Measurements from ENCODE around the gene RNF39.

The RNF39 gene

DNA sequence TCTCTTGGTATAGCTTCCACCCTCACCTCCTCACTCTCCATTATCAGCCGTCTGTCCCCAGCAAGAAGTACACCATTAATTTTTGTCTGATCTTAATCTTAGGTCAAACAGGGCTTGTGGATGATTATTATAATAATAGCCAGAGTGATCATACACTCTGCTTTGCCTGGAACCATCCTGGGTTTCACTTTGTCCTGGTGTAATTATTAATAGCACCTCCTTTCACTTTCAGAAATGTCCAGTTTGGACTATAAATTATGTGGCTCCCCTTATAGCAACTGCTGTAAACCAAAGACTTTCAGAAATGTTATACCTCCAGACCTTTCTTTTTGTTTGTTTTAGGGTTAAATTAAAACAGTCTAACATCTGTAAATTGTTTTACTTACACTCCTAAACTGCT is 38.3 kb upstream of the RNF39 start:
- H3K4me1 ChIP-seq (ENCODE audit: control insufficient read depth, low read depth, low read length): no peaks in the 10 kb centered on the region
- H3K79me2 ChIP-seq (ENCODE audit: control insufficient read depth, insufficient read depth, low read length): no peaks in the 10 kb centered on the region
- no peak overlapping the region for H3K9ac ChIP-seq (ENCODE audit: low read length)
- H3K4me2 ChIP-seq (ENCODE audit: low read length): no peak overlapping the region
- no peak overlapping the region for H2BK5ac ChIP-seq (ENCODE audit: low read length)
- no peaks in the 10 kb centered on the region for H3K79me1 ChIP-seq (ENCODE audit: low read length)
- H2BK15ac ChIP-seq (replicated peaks; ENCODE audit: low read depth): no peak overlapping the region
- no CpG with 5 or more reads among the region's 1 CpG for WGBS (ENCODE audit: extremely low coverage, insufficient coverage, low lambda C conversion rate)
- no peaks in the 10 kb centered on the region for H3K36me3 ChIP-seq (ENCODE audit: control insufficient read depth, insufficient read depth, low read length)
- H2BK120ac ChIP-seq (ENCODE audit: low read depth, low read length): no peak overlapping the region
- no peak overlapping the region for H3K56ac ChIP-seq (ENCODE audit: low read length)
- H2AK5ac ChIP-seq (ENCODE audit: low read length): no peak overlapping the region
- no peak overlapping the region for H4K5ac ChIP-seq (ENCODE audit: low read length)
- no peak overlapping the region for H3K27ac ChIP-seq (ENCODE audit: low read depth, low read length)
- H3K27me3 ChIP-seq (ENCODE audit: insufficient read depth, low read length, poor library complexity): peaks cover 2% of the 10 kb centered on the region
- no peak overlapping the region for H4K8ac ChIP-seq (ENCODE audit: low read depth, low read length)
- no peak overlapping the region for H3K23ac ChIP-seq (ENCODE audit: low read length)
- DNase-seq: no peak
- H3K4ac ChIP-seq (ENCODE audit: low read depth, low read length): no peak overlapping the region
- no peak overlapping the region for H3K4me3 ChIP-seq (ENCODE audit: low read length)
- H3K18ac ChIP-seq (ENCODE audit: low read length): no peak overlapping the region

GRCh38 chr6:30113003-30113759 is 37.6 kb upstream of the RNF39 start, which contains the start of gene TRIM31:
Gene TRIM31, minus strand, starts transcription at chr6:30113090. Its CDS starts 285 bp downstream, at chr6:30112805.
- Histone ChIP-seq H3K18ac (ENCODE audit: low read length) (no peak within 1 kb of the TSS), H2BK5ac (ENCODE audit: low read length) (no peak within 1 kb of the TSS), H3K79me2 (ENCODE audit: control insufficient read depth, insufficient read depth, low read length) (no peaks in the 10 kb centered on the region), H3K4me1 (ENCODE audit: control insufficient read depth, low read depth, low read length) (no peaks in the 10 kb centered on the region), H3K9ac (ENCODE audit: low read length) (no peak within 1 kb of the TSS), H3K23ac (ENCODE audit: low read length) (no peak within 1 kb of the TSS), H2BK15ac (replicated peaks; ENCODE audit: low read depth) (no peak within 1 kb of the TSS), H4K5ac (ENCODE audit: low read length) (no peak within 1 kb of the TSS), H3K4me3 (ENCODE audit: low read length) (no peak within 1 kb of the TSS), H4K8ac (ENCODE audit: low read depth, low read length) (no peak within 1 kb of the TSS), H3K36me3 (ENCODE audit: control insufficient read depth, insufficient read depth, low read length) (no peaks in the 10 kb centered on the region), H3K4ac (ENCODE audit: low read depth, low read length) (no peak within 1 kb of the TSS), H3K4me2 (ENCODE audit: low read length) (no peak within 1 kb of the TSS), H3K79me1 (ENCODE audit: low read length) (no peaks in the 10 kb centered on the region), H3K56ac (ENCODE audit: low read length) (no peak within 1 kb of the TSS), H2BK120ac (ENCODE audit: low read depth, low read length) (no peak within 1 kb of the TSS), H3K27me3 (ENCODE audit: insufficient read depth, low read length, poor library complexity) (peaks cover 2% of the 10 kb centered on the region), H3K27ac (ENCODE audit: low read depth, low read length) (no peak within 1 kb of the TSS), H2AK5ac (ENCODE audit: low read length) (no peak within 1 kb of the TSS)
- 100% methylated on average over 1 of the region's 3 CpGs for WGBS (ENCODE audit: extremely low coverage, insufficient coverage, low lambda C conversion rate)
- DNase-seq: no peak

DNA sequence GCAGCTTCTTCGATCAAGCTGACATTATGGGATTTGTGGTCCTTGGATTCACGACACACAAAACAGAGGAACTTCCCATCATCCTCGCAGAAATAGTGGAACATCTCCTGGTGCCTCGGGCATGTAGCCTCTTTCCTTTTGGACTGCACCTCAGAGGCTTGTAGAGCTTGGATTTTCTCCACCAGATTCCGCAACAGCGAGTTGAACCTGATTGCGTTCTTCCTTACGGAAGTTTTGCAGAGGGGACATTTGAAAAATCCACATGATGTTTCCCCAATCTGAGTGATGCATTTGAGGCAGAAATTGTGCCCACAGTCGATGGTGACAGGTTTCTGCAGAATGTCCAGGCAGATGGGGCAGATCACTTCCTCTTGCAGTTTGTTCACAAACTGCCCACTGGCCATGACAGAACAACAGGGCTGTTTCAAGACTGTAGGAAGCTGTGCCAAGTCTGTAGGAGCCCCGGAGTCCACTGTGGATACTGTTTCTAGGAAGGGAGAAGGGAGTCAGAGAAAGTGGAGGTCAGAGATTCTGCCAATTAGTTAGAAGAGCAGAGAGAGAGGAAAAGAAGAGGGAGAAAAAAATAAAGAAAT is 36.9 kb upstream of the RNF39 start:
- DNase-seq: no peak
- Histone ChIP-seq H3K4me2 (ENCODE audit: low read length) (no peak overlapping the region), H4K5ac (ENCODE audit: low read length) (no peak overlapping the region), H2BK5ac (ENCODE audit: low read length) (no peak overlapping the region), H3K36me3 (ENCODE audit: control insufficient read depth, insufficient read depth, low read length) (no peaks in the 10 kb centered on the region), H3K79me1 (ENCODE audit: low read length) (no peaks in the 10 kb centered on the region), H3K4ac (ENCODE audit: low read depth, low read length) (no peak overlapping the region), H2BK15ac (replicated peaks; ENCODE audit: low read depth) (no peak overlapping the region), H3K18ac (ENCODE audit: low read length) (no peak overlapping the region), H3K27ac (ENCODE audit: low read depth, low read length) (no peak overlapping the region), H3K9ac (ENCODE audit: low read length) (no peak overlapping the region), H3K79me2 (ENCODE audit: control insufficient read depth, insufficient read depth, low read length) (no peaks in the 10 kb centered on the region), H3K56ac (ENCODE audit: low read length) (no peak overlapping the region), H3K4me3 (ENCODE audit: low read length) (no peak overlapping the region), H3K27me3 (ENCODE audit: insufficient read depth, low read length, poor library complexity) (peaks cover 2% of the 10 kb centered on the region), H3K4me1 (ENCODE audit: control insufficient read depth, low read depth, low read length) (no peaks in the 10 kb centered on the region), H2BK120ac (ENCODE audit: low read depth, low read length) (no peak overlapping the region), H2AK5ac (ENCODE audit: low read length) (no peak overlapping the region), H3K23ac (ENCODE audit: low read length) (no peak overlapping the region), H4K8ac (ENCODE audit: low read depth, low read length) (no peak overlapping the region)
- no CpG with 5 or more reads among the region's 10 CpGs for WGBS (ENCODE audit: extremely low coverage, insufficient coverage, low lambda C conversion rate)

DNA sequence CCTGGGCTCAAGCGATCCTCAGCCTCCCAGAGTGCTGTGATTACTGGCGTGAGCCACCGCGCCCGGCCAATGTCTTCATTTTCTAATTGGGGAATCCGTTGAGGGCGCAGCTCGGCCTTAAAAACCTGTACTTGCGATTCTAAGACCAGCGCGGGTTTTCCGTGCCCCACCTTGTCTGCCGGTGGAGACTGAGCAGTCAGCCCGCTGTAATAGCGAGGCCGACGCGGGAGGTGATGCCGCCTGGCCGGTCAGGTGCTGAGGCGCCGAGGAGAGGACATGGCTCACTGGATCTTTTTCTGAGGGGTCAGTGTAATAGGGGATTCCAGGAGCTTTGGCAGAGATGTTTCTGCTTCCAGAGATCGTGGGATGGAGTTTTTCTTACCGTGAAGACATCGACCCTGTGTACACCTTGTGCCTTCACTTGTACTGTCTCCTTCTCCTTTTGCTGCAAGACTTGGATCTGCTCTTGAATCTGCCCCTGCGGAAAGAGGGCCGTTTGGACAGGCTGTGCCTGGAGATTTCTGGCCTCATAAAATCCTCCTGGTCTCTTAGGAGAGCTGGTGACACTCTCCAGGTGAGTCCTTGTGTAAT is 35.8 kb upstream of the RNF39 start:
- Histone ChIP-seq H2BK15ac (replicated peaks; ENCODE audit: low read depth) (no peak overlapping the region), H3K23ac (ENCODE audit: low read length) (no peak overlapping the region), H2BK5ac (ENCODE audit: low read length) (no peak overlapping the region), H2AK5ac (ENCODE audit: low read length) (no peak overlapping the region), H4K8ac (ENCODE audit: low read depth, low read length) (no peak overlapping the region), H3K36me3 (ENCODE audit: control insufficient read depth, insufficient read depth, low read length) (no peaks in the 10 kb centered on the region), H3K4me2 (ENCODE audit: low read length) (no peak overlapping the region), H3K79me2 (ENCODE audit: control insufficient read depth, insufficient read depth, low read length) (no peaks in the 10 kb centered on the region), H3K56ac (ENCODE audit: low read length) (no peak overlapping the region), H3K9ac (ENCODE audit: low read length) (no peak overlapping the region), H2BK120ac (ENCODE audit: low read depth, low read length) (no peak overlapping the region), H3K4ac (ENCODE audit: low read depth, low read length) (no peak overlapping the region), H3K18ac (ENCODE audit: low read length) (no peak overlapping the region), H3K4me3 (ENCODE audit: low read length) (no peak overlapping the region), H4K5ac (ENCODE audit: low read length) (no peak overlapping the region), H3K79me1 (ENCODE audit: low read length) (no peaks in the 10 kb centered on the region), H3K4me1 (ENCODE audit: control insufficient read depth, low read depth, low read length) (no peaks in the 10 kb centered on the region), H3K27me3 (ENCODE audit: insufficient read depth, low read length, poor library complexity) (peaks cover 2% of the 10 kb centered on the region), H3K27ac (ENCODE audit: low read depth, low read length) (no peak overlapping the region)
- no peak for DNase-seq
- no CpG with 5 or more reads among the region's 27 CpGs for WGBS (ENCODE audit: extremely low coverage, insufficient coverage, low lambda C conversion rate)

DNA sequence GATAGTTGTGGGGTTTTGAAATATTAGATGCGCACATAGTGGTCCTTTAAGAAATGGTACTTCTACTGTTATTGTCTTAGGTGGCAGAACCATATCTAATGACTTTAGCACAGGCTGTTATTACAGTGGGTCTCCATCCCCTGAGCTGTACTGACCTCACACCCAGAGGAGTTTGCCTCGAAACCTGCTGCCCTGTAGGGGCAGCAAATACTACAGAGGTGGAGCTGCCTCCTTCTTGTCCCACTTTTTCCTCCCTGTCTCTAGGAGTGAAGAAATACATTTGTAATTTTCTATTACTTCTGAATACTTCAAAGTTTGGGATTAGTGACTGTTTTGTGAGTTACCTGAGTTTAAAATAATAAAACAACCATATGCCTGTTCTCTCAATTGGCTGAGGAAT is 29.1 kb upstream of the RNF39 start:
- Histone ChIP-seq H4K5ac (ENCODE audit: low read length) (no peak overlapping the region), H3K4me1 (ENCODE audit: control insufficient read depth, low read depth, low read length) (no peaks in the 10 kb centered on the region), H3K56ac (ENCODE audit: low read length) (no peak overlapping the region), H3K27me3 (ENCODE audit: insufficient read depth, low read length, poor library complexity) (peaks cover 24% of the 10 kb centered on the region), H3K79me2 (ENCODE audit: control insufficient read depth, insufficient read depth, low read length) (no peaks in the 10 kb centered on the region), H3K79me1 (ENCODE audit: low read length) (no peaks in the 10 kb centered on the region), H2BK120ac (ENCODE audit: low read depth, low read length) (no peak overlapping the region), H3K9ac (ENCODE audit: low read length) (no peak overlapping the region), H2BK5ac (ENCODE audit: low read length) (no peak overlapping the region), H2BK15ac (replicated peaks; ENCODE audit: low read depth) (no peak overlapping the region), H3K36me3 (ENCODE audit: control insufficient read depth, insufficient read depth, low read length) (no peaks in the 10 kb centered on the region), H3K27ac (ENCODE audit: low read depth, low read length) (no peak overlapping the region), H3K23ac (ENCODE audit: low read length) (no peak overlapping the region), H3K4ac (ENCODE audit: low read depth, low read length) (no peak overlapping the region), H3K4me3 (ENCODE audit: low read length) (no peak overlapping the region), H3K18ac (ENCODE audit: low read length) (no peak overlapping the region), H4K8ac (ENCODE audit: low read depth, low read length) (no peak overlapping the region), H2AK5ac (ENCODE audit: low read length) (no peak overlapping the region), H3K4me2 (ENCODE audit: low read length) (no peak overlapping the region)
- no peak for DNase-seq
- WGBS (ENCODE audit: extremely low coverage, insufficient coverage, low lambda C conversion rate): no CpG with 5 or more reads among the region's 2 CpGs

Measured in mesendoderm (in vitro differentiated cells).